Fibroblast of villous mesenchyme (primary cell): ENCODE results near the gene BRSK1. TPM values are rescaled to one million over a fixed set of nuclear protein-coding genes. Genes with fewer than 3 reads are reported as not detected.
A peak's percentile ranks its signal among the peaks of the same experiment; 100 is the strongest.

ENCODE experiments used
- DNase-seq: peaks from one replicate; pipeline ENCODE4 v3.0.0-alpha.2; 2010; ENCODE audit warnings: low read depth
- H3K4me3 ChIP-seq: 2 replicates; pipeline ENCODE4 v1.5.1; 2011; ENCODE audit warnings: low read depth, mild to moderate bottlenecking, low read length
- total RNA-seq: library from RNA; depleted of rRNA; stranded (reverse); fragments of >200 nt; gene quantifications from 2 replicates; pipeline ENCODE4 v1.2.3, GENCODE V29; 2012
- TF ChIP-seq, protein P1 (sequence below): IDR thresholded peaks from 2 replicates; pipeline ENCODE4 v1.5.1; 2012; ENCODE audit warnings: low read depth, mild to moderate bottlenecking, low read length; ENCODE audit not compliant: insufficient read depth

Gene BRSK1
- total RNA-seq, 1 donor, result 5.6 TPM

DNA sequence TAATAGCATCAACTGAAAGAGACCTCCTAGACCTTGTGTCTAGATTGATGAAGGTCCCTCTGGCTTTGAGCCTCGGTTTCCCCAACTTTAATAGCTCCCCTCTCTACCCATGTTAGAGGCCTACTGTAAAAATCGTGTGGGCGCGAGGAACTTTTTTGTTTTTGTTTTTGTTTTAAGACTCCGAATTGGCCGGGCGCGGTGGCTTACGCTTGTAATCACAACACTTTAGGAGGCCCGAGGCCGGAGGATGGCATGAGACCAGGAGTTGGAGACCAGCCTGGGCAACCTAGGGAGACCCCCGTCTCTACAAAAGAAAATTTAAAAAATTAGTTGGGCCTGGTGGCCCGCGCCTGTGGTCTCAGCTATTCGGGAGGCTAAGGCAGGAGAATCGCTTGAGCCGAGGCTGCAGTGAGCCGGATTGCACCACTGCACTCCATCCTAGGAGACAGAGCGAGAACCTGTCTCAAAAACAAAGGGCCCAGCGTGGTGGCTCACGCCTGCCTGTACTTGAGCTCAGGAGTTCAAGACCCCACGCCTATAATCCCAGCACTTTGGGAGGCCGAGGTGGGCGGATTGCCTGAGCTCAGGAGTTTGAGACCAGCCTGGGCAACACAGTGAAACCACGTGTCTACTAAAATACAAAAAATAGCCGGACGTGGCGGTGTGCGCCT lies 24.1 kb upstream of the BRSK1 start:
- peak overlapping the region; percentile 57 for H3K4me3 ChIP-seq
- TF ChIP-seq, protein P1, sequence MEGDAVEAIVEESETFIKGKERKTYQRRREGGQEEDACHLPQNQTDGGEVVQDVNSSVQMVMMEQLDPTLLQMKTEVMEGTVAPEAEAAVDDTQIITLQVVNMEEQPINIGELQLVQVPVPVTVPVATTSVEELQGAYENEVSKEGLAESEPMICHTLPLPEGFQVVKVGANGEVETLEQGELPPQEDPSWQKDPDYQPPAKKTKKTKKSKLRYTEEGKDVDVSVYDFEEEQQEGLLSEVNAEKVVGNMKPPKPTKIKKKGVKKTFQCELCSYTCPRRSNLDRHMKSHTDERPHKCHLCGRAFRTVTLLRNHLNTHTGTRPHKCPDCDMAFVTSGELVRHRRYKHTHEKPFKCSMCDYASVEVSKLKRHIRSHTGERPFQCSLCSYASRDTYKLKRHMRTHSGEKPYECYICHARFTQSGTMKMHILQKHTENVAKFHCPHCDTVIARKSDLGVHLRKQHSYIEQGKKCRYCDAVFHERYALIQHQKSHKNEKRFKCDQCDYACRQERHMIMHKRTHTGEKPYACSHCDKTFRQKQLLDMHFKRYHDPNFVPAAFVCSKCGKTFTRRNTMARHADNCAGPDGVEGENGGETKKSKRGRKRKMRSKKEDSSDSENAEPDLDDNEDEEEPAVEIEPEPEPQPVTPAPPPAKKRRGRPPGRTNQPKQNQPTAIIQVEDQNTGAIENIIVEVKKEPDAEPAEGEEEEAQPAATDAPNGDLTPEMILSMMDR, result no peak
- no peak for DNase-seq

DNA sequence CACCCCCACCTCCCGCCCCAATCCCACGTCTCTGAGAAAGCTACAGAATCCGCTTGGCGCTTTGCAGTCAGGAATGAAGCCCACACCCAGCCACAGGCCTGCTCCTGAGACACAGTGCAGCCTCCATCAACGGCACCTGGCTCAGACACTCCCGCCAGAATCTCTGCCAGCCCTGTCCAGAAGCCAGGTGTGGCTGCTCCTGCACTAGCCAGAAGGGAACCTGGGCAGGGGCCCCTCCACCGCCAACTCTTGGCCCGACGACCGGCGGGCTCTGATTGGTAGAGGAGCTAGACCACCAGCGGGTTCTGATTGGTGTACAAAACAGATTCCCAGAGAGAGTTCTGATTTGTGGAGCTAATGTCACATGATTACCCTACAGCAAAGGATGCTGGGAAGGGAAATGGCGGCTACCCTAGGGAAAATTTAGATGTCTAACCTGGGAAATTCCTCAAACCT lies 22.1 kb upstream of the BRSK1 start:
- no peak for DNase-seq
- H3K4me3 ChIP-seq, result no peak overlapping the region
- TF ChIP-seq, protein P1, result no peak

DNA sequence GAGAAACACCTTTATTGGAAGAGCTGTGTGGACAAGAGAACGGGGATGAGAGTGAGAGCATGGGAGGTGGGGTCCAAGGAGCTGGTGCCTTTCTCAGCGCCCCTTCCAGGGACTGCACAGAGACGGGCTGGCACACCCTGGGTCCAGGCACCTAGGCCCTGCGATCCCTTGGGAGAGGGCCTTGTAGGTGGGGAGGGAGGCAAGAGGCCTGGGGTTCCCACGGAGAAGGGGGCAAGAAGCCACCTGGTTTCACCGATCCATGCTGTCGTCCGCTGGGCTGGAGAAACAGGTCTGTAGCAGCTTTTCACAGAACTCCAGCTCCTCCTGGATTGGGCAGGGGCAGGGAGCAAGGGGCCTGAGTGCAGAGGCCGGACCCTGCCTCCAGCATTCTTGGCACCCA lies 21.4 kb upstream of the BRSK1 start:
- H3K4me3 ChIP-seq, result no peak overlapping the region
- TF ChIP-seq, protein P1, result no peak
- no peak for DNase-seq

DNA sequence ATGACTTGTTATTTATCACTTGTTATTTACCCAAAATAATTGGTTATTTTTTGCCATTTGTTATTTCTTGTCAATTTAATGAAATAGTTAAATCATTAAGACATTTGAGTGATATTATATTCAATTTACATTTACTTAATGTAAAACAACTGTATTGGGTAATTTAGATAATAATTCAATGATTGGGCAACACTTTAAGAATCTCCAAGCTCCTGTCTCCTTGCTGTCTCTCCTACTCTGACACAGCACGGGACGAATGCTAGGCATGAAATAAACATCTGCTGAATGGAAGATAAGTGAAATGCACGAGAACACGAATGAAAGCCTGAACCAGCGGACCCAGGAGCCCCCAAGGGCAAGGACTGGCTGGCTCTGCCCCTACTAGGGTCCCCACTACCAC lies 19.3 kb upstream of the BRSK1 start:
- DNase-seq, result no peak
- TF ChIP-seq, protein P1, result no peak
- H3K4me3 ChIP-seq, result no peak overlapping the region

DNA sequence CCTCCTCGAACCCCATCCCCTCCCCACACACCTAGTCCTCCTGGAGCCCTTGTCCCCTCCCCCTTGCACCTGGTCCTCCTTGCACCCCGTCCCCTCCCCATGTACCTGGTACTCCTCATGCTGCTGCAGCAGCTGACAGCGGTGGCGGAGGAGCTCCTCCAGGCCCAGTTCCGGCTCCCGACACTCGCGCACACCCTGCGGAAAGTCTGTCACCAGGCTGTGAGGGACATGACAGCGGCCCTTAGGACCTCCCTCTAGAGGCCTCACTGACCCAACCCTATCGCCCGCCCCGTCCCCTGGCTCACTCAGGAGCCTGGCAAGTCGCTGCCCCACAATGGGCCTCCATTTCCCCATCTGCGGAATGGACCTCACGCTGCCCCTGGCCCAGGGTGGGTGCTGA lies 18.6 kb upstream of the BRSK1 start:
- DNase-seq, result no peak

DNA sequence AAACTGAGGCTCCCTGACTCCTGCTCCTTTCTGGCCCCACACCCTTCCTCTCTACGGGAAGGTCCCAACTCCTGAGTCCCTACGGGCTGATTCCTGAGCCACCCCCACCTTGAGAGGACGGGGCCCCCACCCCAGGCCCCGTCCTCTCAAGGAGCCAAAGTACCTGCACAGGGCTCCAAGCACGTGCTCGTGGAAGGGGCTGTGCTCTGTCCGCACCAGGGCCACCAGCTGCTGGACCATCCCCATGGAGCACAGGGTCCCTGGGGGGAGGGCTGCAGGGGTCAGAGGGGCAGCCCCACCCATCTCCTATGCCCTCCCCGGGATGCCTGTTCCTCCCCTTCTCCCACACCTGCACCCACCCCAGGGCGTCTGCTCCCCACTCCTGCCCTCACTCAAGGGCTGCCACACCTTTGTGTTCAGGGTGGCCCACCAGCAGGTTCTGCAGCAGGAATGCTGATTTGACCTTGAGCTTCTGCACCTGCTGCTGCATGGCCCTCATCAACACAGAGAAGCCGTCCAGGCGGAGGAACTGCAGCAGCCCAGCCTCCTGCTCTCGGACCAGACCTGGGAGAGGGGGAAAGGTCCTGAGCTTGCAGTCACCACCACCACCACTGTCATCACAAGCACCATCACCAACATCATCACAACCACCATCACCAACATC lies 17.9 kb upstream of the BRSK1 start:
- DNase-seq, result no peak
- TF ChIP-seq, protein P1, result no peak
- no peak overlapping the region for H3K4me3 ChIP-seq

More for the DNA sequence above, 18.6 kb upstream of the BRSK1 start:
- TF ChIP-seq, protein P1, result no peak
- no peak overlapping the region for H3K4me3 ChIP-seq
